ENCODE measurements around the gene CCNY.
"Not testable (repeated sequence)": the region's sequence is repeated elsewhere in the genome, so short reads cannot be mapped to it uniquely, and the experiment has no call there.

The CCNY gene

GRCh38 chr10:35306852-35307251 lies 29.5 kb upstream of the CCNY start:
- H4K20me1 ChIP-seq (ENCODE audit: insufficient read depth, low read length), result no peaks in the 10 kb centered on the region
- no peak overlapping the region for H3K4me2 ChIP-seq (ENCODE audit: low read depth, low read length)
- TF ChIP-seq CTCF (IDR thresholded peaks at IDR 0.05; ENCODE audit: low read length), result no peak
- TF ChIP-seq EZH2phosphoT487 (IDR thresholded peaks at IDR 0.05; ENCODE audit: low read length), result no peak
- TF ChIP-seq EZH2 (optimal IDR thresholded peaks at IDR 0.05; ENCODE audit: low read depth, low read length), result no peak

DNA sequence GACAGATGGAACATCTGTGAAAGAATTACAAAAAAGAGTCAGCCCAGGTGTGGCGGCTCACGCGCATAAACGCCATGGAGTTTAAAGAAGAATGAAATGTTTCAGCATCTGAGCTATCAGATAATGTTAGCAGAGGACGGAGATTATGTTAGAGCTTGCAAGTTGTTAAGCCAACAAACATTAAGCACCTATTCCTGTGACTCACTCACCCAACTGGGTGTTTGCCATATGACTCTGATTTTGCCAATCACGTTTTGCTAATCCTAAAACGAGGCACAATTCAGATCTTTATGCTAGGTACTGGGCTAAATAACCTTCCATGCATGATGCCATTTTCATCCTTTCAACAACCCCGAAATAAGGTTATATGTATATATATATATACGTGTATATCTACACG lies 29.0 kb upstream of the CCNY start:
- Histone ChIP-seq H3K4me2 (ENCODE audit: low read depth, low read length) (no peak overlapping the region), H2AFZ (ENCODE audit: low read length) (no peak overlapping the region), H3K9me2 (replicated peaks; ENCODE audit: insufficient read depth, low read length) (no peaks in the 10 kb centered on the region), H3K4me1 (ENCODE audit: low read length) (no peaks in the 10 kb centered on the region), H3K36me3 (replicated peaks; ENCODE audit: insufficient read depth, low read length) (no peaks in the 10 kb centered on the region), H3K9me3 (replicated peaks; ENCODE audit: insufficient read depth, low read length) (no peaks in the 10 kb centered on the region), H3K9ac (ENCODE audit: low read length) (no peak overlapping the region), H3K27ac (ENCODE audit: low read length) (no peak overlapping the region), H3K4me3 (ENCODE audit: low read length) (no peak overlapping the region), H3K27me3 (replicated peaks; ENCODE audit: insufficient read depth, low read length) (no peaks in the 10 kb centered on the region), H3F3A (ENCODE audit: insufficient read depth, low read length) (no peaks in the 10 kb centered on the region), H3K79me2 (ENCODE audit: low read length) (no peaks in the 10 kb centered on the region), H4K20me1 (ENCODE audit: insufficient read depth, low read length) (no peaks in the 10 kb centered on the region)
- TF ChIP-seq EZH2 (optimal IDR thresholded peaks at IDR 0.05; ENCODE audit: low read depth, low read length) (no peak), EZH2phosphoT487 (IDR thresholded peaks at IDR 0.05; ENCODE audit: low read length) (no peak), CTCF (IDR thresholded peaks at IDR 0.05; ENCODE audit: low read length) (no peak)
- DNase-seq, result no peak

More at GRCh38 chr10:35306852-35307251, 29.5 kb upstream of the CCNY start:
- H3F3A ChIP-seq (ENCODE audit: insufficient read depth, low read length), result no peaks in the 10 kb centered on the region
- H3K9me2 ChIP-seq (replicated peaks; ENCODE audit: insufficient read depth, low read length), result no peaks in the 10 kb centered on the region
- H3K4me3 ChIP-seq (ENCODE audit: low read length), result no peak overlapping the region
- no peak for DNase-seq
- no peaks in the 10 kb centered on the region for H3K27me3 ChIP-seq (replicated peaks; ENCODE audit: insufficient read depth, low read length)
- H3K9ac ChIP-seq (ENCODE audit: low read length), result no peak overlapping the region
- H3K4me1 ChIP-seq (ENCODE audit: low read length), result no peaks in the 10 kb centered on the region
- no peak overlapping the region for H3K27ac ChIP-seq (ENCODE audit: low read length)
- no peaks in the 10 kb centered on the region for H3K36me3 ChIP-seq (replicated peaks; ENCODE audit: insufficient read depth, low read length)
- no peaks in the 10 kb centered on the region for H3K79me2 ChIP-seq (ENCODE audit: low read length)
- no peak overlapping the region for H2AFZ ChIP-seq (ENCODE audit: low read length)
- H3K9me3 ChIP-seq (replicated peaks; ENCODE audit: insufficient read depth, low read length), result no peaks in the 10 kb centered on the region

- Histone ChIP-seq H3K27ac (ENCODE audit: low read length) (no peak overlapping the region), H3K79me2 (ENCODE audit: low read length) (no peaks in the 10 kb centered on the region), H3K9me3 (replicated peaks; ENCODE audit: insufficient read depth, low read length) (no peaks in the 10 kb centered on the region), H4K20me1 (ENCODE audit: insufficient read depth, low read length) (no peaks in the 10 kb centered on the region), H3K9me2 (replicated peaks; ENCODE audit: insufficient read depth, low read length) (no peaks in the 10 kb centered on the region), H3K4me1 (ENCODE audit: low read length) (no peaks in the 10 kb centered on the region), H3F3A (ENCODE audit: insufficient read depth, low read length) (no peaks in the 10 kb centered on the region), H3K9ac (ENCODE audit: low read length) (no peak overlapping the region), H2AFZ (ENCODE audit: low read length) (no peak overlapping the region), H3K36me3 (replicated peaks; ENCODE audit: insufficient read depth, low read length) (no peaks in the 10 kb centered on the region), H3K4me2 (ENCODE audit: low read depth, low read length) (no peak overlapping the region), H3K27me3 (replicated peaks; ENCODE audit: insufficient read depth, low read length) (no peaks in the 10 kb centered on the region), H3K4me3 (ENCODE audit: low read length) (no peak overlapping the region)
- TF ChIP-seq CTCF (IDR thresholded peaks at IDR 0.05; ENCODE audit: low read length), result no peak
- TF ChIP-seq EZH2 (optimal IDR thresholded peaks at IDR 0.05; ENCODE audit: low read depth, low read length), result no peak
- no peak for TF ChIP-seq EZH2phosphoT487 (IDR thresholded peaks at IDR 0.05; ENCODE audit: low read length)
- DNase-seq, result no peak
These were observed 27.5 kb upstream of the CCNY start for GRCh38 chr10:35308809-35309208.

DNA sequence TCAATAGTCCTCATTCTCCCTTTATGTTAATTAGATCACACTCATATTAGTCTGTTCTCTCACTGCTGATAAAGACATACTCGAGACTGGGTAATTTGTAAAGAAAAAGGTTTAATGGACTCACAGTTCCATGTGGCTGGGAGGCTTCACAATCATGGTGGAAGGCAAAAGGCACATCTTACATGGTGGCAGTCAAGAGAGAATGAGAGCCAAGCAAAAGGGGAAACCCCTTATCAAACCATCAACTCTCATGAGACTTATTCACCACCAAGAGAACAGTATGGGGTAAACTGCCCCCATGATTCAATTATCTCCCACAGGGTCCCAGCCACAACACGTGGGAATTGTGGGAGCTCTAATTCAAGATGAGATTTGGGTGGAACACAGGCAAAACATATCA lies 22.2 kb upstream of the CCNY start:
- not testable (repeated sequence) for H3K27me3 ChIP-seq (replicated peaks; ENCODE audit: insufficient read depth, low read length); H3K9me3 ChIP-seq (replicated peaks; ENCODE audit: insufficient read depth, low read length); H3F3A ChIP-seq (ENCODE audit: insufficient read depth, low read length); H3K4me3 ChIP-seq (ENCODE audit: low read length); H3K9ac ChIP-seq (ENCODE audit: low read length); DNase-seq; H3K36me3 ChIP-seq (replicated peaks; ENCODE audit: insufficient read depth, low read length); H4K20me1 ChIP-seq (ENCODE audit: insufficient read depth, low read length); H3K27ac ChIP-seq (ENCODE audit: low read length); H3K4me2 ChIP-seq (ENCODE audit: low read depth, low read length); H3K79me2 ChIP-seq (ENCODE audit: low read length); H2AFZ ChIP-seq (ENCODE audit: low read length); H3K9me2 ChIP-seq (replicated peaks; ENCODE audit: insufficient read depth, low read length)
- H3K4me1 ChIP-seq (ENCODE audit: low read length), result peaks cover 17% of the 10 kb centered on the region

DNA sequence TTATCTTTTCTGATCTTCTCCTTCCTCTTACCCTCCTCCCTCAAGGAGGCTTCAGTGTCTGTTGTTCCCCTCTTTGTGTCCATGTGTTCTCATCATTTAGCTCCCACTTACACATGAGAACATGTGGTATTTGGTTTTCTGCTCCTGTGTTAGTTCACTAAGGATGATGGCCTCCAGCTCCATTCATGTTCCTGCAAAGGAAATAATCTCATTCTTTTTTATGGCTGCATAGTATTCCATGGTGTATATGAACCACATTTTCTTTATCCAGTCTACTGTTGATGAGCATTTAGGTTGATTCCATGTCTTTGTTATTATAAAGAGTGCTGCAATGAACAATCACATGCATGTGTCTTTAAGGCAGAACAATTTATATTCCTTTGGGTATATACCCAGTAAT lies 21.1 kb upstream of the CCNY start:
- not testable (repeated sequence) for H2AFZ ChIP-seq (ENCODE audit: low read length); H3K9ac ChIP-seq (ENCODE audit: low read length); H3K79me2 ChIP-seq (ENCODE audit: low read length); H3K9me2 ChIP-seq (replicated peaks; ENCODE audit: insufficient read depth, low read length); DNase-seq; H3F3A ChIP-seq (ENCODE audit: insufficient read depth, low read length); H3K4me3 ChIP-seq (ENCODE audit: low read length); H4K20me1 ChIP-seq (ENCODE audit: insufficient read depth, low read length); H3K9me3 ChIP-seq (replicated peaks; ENCODE audit: insufficient read depth, low read length); H3K4me2 ChIP-seq (ENCODE audit: low read depth, low read length); H3K27me3 ChIP-seq (replicated peaks; ENCODE audit: insufficient read depth, low read length); H3K36me3 ChIP-seq (replicated peaks; ENCODE audit: insufficient read depth, low read length); H3K27ac ChIP-seq (ENCODE audit: low read length)
- peaks cover 17% of the 10 kb centered on the region for H3K4me1 ChIP-seq (ENCODE audit: low read length)

Data from MM.1S (cell line).